Limb (tissue), 2 donors: ENCODE results near the gene THRSP.
"Not testable (repeated sequence)": the region's sequence is repeated elsewhere in the genome, so short reads cannot be mapped to it uniquely, and the experiment has no call there.

ENCODE experiments used
- DNase-seq, 2 donors: peaks; one replicate each; pipeline ENCODE4 v3.0.0-alpha.2; 2016; ENCODE audit errors: extremely low spot score in 2 of 2

The THRSP gene, protein sequence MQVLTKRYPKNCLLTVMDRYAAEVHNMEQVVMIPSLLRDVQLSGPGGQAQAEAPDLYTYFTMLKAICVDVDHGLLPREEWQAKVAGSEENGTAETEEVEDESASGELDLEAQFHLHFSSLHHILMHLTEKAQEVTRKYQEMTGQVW

GRCh38 chr11:78063440-78064181 is at the start of gene THRSP:
THRSP (plus strand) TSS chr11:78063861; CDS start chr11:78063882, 21 bp downstream.
- DNase-seq, result no peak

GRCh38 chr11:78014937-78015520 is 48.6 kb upstream of the THRSP start:
- DNase-seq, result not testable (repeated sequence)

GRCh38 chr11:78015878-78016277 is 47.8 kb upstream of the THRSP start:
- no peak for DNase-seq

DNA sequence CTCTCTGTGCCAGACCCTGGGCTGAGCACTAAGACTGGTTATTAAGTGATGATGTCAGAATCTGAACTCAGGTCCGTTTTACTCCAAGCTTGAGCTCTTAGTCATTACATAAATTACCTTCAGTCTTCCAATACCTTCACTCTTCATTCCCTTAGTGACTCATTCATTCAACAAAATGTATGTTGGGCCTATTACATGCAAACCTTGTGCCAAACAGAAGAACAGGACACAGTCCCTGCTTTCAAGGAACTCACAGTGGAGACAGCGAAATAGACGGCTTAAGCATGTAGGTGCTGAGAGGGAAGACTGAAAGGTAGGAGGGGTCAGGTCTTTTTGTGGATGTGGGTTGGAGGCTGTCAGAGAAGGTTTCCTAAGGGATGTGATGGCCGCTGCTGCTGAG is 43.9 kb upstream of the THRSP start:
- no peak for DNase-seq

DNA sequence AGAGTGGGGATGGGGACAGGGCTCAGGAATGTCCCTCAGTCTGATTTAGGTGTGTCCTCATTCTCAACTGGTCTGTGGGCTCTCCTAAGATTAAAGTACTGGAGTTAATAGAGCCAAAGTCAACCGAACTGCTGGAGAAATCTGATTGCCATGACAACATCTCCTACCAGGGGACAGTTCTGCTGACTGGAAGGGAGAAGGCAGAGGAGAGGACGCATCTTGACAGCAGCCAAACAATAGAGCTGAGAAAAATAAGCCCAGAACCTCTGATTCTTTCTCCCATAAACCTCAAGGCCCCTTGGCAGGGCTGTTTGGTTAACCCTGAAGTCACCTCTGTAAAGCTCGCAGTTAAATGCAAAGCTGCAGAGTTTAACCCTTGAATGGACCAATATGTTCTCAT is 43.4 kb upstream of the THRSP start:
- no peak for DNase-seq

- DNase-seq, result no peak
These were observed 42.0 kb upstream of the THRSP start for GRCh38 chr11:78021611-78022010.

GRCh38 chr11:78022397-78023396 is 41.0 kb upstream of the THRSP start, which contains the start of gene KCTD14:
KCTD14 (minus strand) TSS chr11:78023276; CDS start chr11:78023249, 27 bp downstream.
- peak in 1 of 2 donors; percentile 62 for DNase-seq

- DNase-seq, result no peak
These were observed 40.2 kb upstream of the THRSP start for GRCh38 chr11:78023426-78023825.

DNA sequence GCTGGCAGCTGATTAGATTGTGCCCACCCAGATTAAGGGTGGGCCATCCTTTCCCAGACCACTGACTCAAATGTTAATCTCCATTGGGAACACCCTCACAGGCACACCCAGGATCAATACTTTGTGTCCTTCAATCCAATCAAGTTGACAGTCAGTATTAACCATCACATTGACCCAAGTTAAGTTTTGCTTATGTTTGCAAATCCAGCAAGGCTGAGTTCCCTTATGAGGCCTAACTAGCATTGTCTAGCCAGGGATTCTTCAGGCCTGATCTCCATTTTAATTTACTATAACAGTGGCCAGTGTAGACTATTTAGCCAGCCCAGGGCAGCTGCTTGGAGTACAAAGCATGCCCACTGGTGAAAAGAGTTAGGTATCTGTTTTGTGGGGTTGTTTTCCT is 38.3 kb upstream of the THRSP start:
- DNase-seq, result no peak

GRCh38 chr11:78027759-78028158 is 35.9 kb upstream of the THRSP start:
- no peak for DNase-seq

GRCh38 chr11:78028423-78028822 is 35.2 kb upstream of the THRSP start:
- DNase-seq, result not testable (repeated sequence)

DNA sequence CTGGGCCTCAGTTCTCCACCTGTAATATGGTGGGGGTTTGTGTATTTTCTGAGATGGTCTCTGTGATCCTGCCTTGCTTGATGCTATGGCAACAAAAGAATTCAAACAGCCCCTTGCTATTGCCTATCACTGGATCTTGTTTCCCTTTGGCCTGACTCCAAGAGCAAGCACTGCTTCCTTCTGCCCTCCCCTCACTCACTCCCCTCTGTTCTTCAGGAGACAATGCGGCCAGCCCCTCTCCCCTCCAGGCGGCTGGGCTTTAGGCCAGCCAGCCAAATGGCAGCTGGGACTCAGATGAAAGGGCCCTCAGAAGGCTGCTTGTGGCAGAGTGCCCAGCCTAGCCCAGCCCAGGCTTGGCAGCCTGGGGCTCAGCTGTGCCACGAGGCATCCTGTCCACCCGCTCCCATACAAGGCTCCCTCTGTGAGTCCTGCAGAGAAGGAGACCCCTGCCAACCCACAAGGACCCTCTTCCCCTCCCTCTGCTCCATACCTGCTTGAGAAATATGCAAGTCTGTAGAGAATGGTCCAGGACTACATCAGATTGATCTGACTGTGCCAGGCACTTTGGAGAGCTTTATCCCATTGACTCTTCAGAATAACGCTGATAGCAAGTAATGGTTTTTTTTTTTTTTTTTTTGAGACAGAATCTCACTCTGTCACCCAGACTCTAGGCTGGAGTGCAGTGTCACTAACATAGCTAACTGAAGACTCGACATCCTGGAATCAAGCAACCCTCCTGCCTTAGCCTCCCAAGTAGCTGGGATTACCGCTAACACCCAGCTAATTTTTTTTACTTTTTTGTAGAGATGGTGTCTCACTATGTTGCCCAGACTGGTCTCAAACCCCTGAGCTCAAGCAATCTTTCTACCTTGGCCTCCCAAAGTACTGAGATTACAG is 33.0 kb upstream of the THRSP start:
- peak; percentile 92 to 95 for DNase-seq

- no peak for DNase-seq
These were observed 32.0 kb upstream of the THRSP start for GRCh38 chr11:78031629-78032028.

GRCh38 chr11:78032090-78032489 is 31.6 kb upstream of the THRSP start:
- DNase-seq, result no peak

- DNase-seq, result no peak
These were observed 30.6 kb upstream of the THRSP start for GRCh38 chr11:78033040-78033439.

GRCh38 chr11:78034623-78035022 is 29.0 kb upstream of the THRSP start:
- no peak for DNase-seq

DNA sequence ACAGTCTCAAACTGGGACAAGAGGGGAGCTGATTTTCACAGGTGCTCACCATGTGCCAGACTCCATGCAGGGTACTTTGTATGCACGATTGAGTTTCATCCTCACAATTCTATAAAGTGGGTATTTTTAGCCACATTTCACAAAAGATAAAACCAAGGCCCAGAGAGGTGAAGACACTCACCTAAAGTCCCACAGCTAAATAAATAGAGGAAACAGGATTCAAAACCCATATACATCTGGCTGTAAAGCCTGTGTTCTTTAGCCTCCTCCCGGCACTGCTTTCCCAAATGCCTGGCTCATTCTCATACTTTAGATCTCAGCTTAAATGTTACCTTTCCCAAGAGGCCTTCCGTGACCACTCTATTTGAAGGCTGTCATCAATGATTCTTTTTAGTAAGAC is 27.3 kb upstream of the THRSP start:
- no peak for DNase-seq

DNA sequence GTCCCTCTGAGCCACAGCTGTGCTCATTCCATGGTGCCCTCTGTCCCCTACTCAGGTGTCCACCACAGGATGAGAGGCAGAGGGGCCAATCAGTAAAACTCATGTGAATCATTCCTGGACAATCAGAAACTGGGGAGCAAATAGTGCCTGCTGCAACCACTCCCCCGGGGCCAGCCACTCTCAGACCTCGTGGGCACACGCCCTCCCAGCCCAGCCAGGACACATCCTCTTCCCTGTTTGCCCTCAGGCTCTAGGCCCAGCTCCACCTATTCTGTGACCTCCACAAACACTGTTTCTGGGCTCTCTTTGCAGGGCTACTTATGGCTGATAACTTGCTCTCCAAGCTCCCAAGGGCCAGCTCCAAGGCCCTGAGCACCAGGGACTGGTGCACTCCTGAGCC is 26.6 kb upstream of the THRSP start:
- no peak for DNase-seq

DNA sequence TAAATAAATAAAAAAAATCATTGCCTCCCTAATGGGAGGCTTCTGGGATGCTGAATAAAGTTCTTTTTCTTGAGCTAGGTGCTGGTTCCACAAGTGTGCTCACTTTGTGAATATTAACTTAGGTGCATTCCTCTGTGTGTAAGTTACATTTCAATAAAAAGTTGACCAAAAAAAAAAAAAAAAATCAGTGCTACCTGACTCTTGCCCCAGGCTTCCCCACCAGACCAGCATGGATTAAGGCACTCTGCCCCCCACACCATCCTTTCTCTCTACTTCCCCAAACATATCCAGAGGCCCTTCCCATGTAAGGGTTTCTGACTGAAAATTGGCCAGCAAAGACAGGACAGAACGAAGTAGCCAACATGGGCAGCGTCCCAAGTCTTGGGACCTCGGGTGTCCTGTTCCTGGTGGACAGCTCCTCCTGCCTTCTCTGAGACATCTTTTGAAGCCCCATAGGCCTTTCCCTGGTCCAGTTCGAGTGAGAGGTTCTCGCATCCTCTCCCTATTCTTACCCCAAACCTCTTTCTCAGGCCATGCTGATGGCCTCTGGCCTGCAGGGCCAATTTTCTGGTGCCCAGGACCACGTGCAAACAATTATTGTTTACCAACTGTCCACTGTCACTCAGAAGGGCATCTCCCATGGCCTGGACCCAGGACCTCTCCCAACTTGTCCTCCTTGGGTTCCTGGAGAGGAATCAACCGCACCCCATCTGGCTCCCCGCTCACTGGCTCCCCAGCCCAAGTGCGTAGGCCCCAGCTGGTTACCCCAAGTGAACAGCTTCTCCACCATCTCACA is 25.6 kb upstream of the THRSP start:
- no peak for DNase-seq
